H9 (cell line): ENCODE measurements around the gene MRPS23. TPM values are rescaled to one million over a fixed set of nuclear protein-coding genes. Genes with fewer than 3 reads are reported as not detected.

ENCODE experiments used
- DNase-seq: peaks from one replicate; pipeline ENCODE4 v3.0.0-alpha.2; 2017
- H2AFZ ChIP-seq: one replicate; pipeline ENCODE4 v1.6.1; 2013; ENCODE audit warnings: mild to moderate bottlenecking, low read length, control low read depth, moderate library complexity
- H2AK5ac ChIP-seq: 2 replicates; pipeline ENCODE4 v1.6.1; 2013; ENCODE audit warnings: low read length, control low read depth, mixed read lengths; ENCODE audit not compliant: insufficient read length
- H2BK120ac ChIP-seq: one replicate; pipeline ENCODE4 v1.6.1; 2013; ENCODE audit warnings: low read depth, mild to moderate bottlenecking, low read length, control low read depth, inconsistent platforms; ENCODE audit not compliant: poor library complexity, severe bottlenecking
- H2BK12ac ChIP-seq: 2 replicates; pipeline ENCODE4 v1.6.1; 2013; ENCODE audit warnings: low read length, control low read depth, mixed read lengths, low read depth; ENCODE audit not compliant: insufficient read length
- H2BK15ac ChIP-seq: 2 replicates; pipeline ENCODE4 v1.6.1; 2013; ENCODE audit warnings: low read depth, low read length, control low read depth
- H2BK20ac ChIP-seq: one replicate; pipeline ENCODE4 v1.6.1; 2013; ENCODE audit warnings: low read depth, mild to moderate bottlenecking, low read length, control low read depth, inconsistent platforms; ENCODE audit not compliant: poor library complexity, severe bottlenecking
- H2BK5ac ChIP-seq: 2 replicates; pipeline ENCODE4 v1.6.1; 2013; ENCODE audit warnings: low read length, control low read depth, mixed read lengths; ENCODE audit not compliant: insufficient read length
- H3K14ac ChIP-seq: 2 replicates; pipeline ENCODE4 v1.6.1; 2013; ENCODE audit warnings: low read length, control low read depth; ENCODE audit not compliant: insufficient read depth
- H3K18ac ChIP-seq: 2 replicates; pipeline ENCODE4 v1.6.1; 2013; ENCODE audit warnings: low read depth, mild to moderate bottlenecking, mixed read lengths, low read length, control low read depth; ENCODE audit not compliant: insufficient read length
- H3K23ac ChIP-seq: 2 replicates; pipeline ENCODE4 v1.6.1; 2013; ENCODE audit warnings: low read length, control low read depth, mixed read lengths, low read depth; ENCODE audit not compliant: insufficient read length
- H3K23me2 ChIP-seq: 2 replicates; pipeline ENCODE4 v1.6.1; 2013; ENCODE audit warnings: low read depth, mild to moderate bottlenecking, mixed read lengths, low read length, control low read depth; ENCODE audit not compliant: insufficient read length, poor library complexity, severe bottlenecking
- H3K27ac ChIP-seq: 2 replicates; pipeline ENCODE4 v1.5.1; 2013; ENCODE audit warnings: low read length, control low read depth, mixed read lengths, low read depth; ENCODE audit not compliant: insufficient read length
- H3K27me3 ChIP-seq: 2 replicates; pipeline ENCODE4 v1.6.1; 2013; ENCODE audit warnings: low read length, control low read depth, inconsistent platforms; ENCODE audit not compliant: insufficient read depth
- H3K4ac ChIP-seq: 2 replicates; pipeline ENCODE4 v1.6.1; 2013; ENCODE audit warnings: low read depth, mild to moderate bottlenecking, control low read depth, inconsistent platforms, low read length, moderate library complexity
- H3K4me1 ChIP-seq: 2 replicates; pipeline ENCODE4 v1.6.1; 2013; ENCODE audit warnings: low read length, control low read depth, inconsistent platforms; ENCODE audit not compliant: insufficient read depth
- H3K4me2 ChIP-seq: 2 replicates; pipeline ENCODE4 v1.6.1; 2013; ENCODE audit warnings: low read length, control low read depth, mixed read lengths; ENCODE audit not compliant: insufficient read length, insufficient read depth
- H3K56ac ChIP-seq: 2 replicates; pipeline ENCODE4 v1.6.1; 2013; ENCODE audit warnings: low read depth, mild to moderate bottlenecking, mixed read lengths, low read length, control low read depth; ENCODE audit not compliant: insufficient read length
- H3K79me1 ChIP-seq: 2 replicates; pipeline ENCODE4 v1.6.1; 2013; ENCODE audit warnings: low read depth, mild to moderate bottlenecking, moderate library complexity, low read length, control low read depth, inconsistent platforms; ENCODE audit not compliant: insufficient read depth, poor library complexity, severe bottlenecking
- H3K79me2 ChIP-seq: 2 replicates; pipeline ENCODE4 v1.6.1; 2013; ENCODE audit warnings: low read length, control low read depth, inconsistent platforms; ENCODE audit not compliant: insufficient read depth
- H3K9ac ChIP-seq: 2 replicates; pipeline ENCODE4 v1.6.1; 2013; ENCODE audit warnings: low read length, control low read depth, mixed read lengths; ENCODE audit not compliant: insufficient read length; ENCODE audit errors: extremely low read depth
- H3K9me3 ChIP-seq: one replicate; pipeline ENCODE4 v1.6.1; 2013; ENCODE audit warnings: low read depth, low read length, inconsistent platforms; ENCODE audit not compliant: control insufficient read depth
- H3T11ph ChIP-seq: one replicate; pipeline ENCODE4 v1.6.1; 2013; ENCODE audit warnings: mild to moderate bottlenecking, low read length, control low read depth, inconsistent platforms
- H4K20me1 ChIP-seq: one replicate; pipeline ENCODE4 v1.6.1; 2013; ENCODE audit not compliant: control insufficient read depth, insufficient read length, insufficient read depth
- H4K5ac ChIP-seq: 2 replicates; pipeline ENCODE4 v1.6.1; 2013; ENCODE audit warnings: low read depth, mild to moderate bottlenecking, mixed read lengths, low read length, control low read depth; ENCODE audit not compliant: insufficient read length
- H4K8ac ChIP-seq: replicated peaks from 2 replicates; pipeline ENCODE4 v1.6.1; 2013; ENCODE audit warnings: low read length, control low read depth, mixed read lengths, low read depth; ENCODE audit not compliant: insufficient read length
- H4K91ac ChIP-seq: 2 replicates; pipeline ENCODE4 v1.6.1; 2013; ENCODE audit warnings: low read depth, mild to moderate bottlenecking, moderate library complexity, mixed read lengths, low read length, control low read depth; ENCODE audit not compliant: insufficient read length
- H3K27ac Mint-ChIP-seq, 3 experiments: 2 replicates in 2 of 3; 3 replicates in 1 of 3; pipeline ENCODE4 v1.8.0; 2020 to 2021; ENCODE audit warnings: mixed read lengths in 3 of 3, mild to moderate bottlenecking in 1 of 3, moderate library complexity in 1 of 3
- H3K27me3 Mint-ChIP-seq: 2 replicates; pipeline ENCODE4 v1.8.0; 2021; ENCODE audit warnings: low read depth, mild to moderate bottlenecking, moderate library complexity, mixed read lengths
- H3K36me3 Mint-ChIP-seq, 3 experiments: 2 replicates in 2 of 3; 3 replicates in 1 of 3; pipeline ENCODE4 v1.8.0; 2020 to 2021; ENCODE audit warnings: low read depth in 3 of 3, mixed read lengths in 3 of 3; ENCODE audit not compliant: insufficient read depth in 1 of 3
- H3K4me1 Mint-ChIP-seq, 2 experiments: 2 replicates each; pipeline ENCODE4 v1.8.0; 2020; ENCODE audit warnings: mixed read lengths in 2 of 2
- H3K4me3 Mint-ChIP-seq, 2 experiments: 2 replicates in 1 of 2; 3 replicates in 1 of 2; pipeline ENCODE4 v1.8.0; 2020 to 2021; ENCODE audit warnings: mild to moderate bottlenecking in 2 of 2, mixed read lengths in 2 of 2, moderate library complexity in 1 of 2
- H3K9me3 Mint-ChIP-seq, 2 experiments: 2 replicates in 1 of 2; 3 replicates in 1 of 2; pipeline ENCODE4 v1.8.0; 2020; ENCODE audit warnings: mild to moderate bottlenecking in 2 of 2, mixed read lengths in 2 of 2, moderate library complexity in 1 of 2
- WGBS: extraction: QIAGEN DNeasy Blood & Tissue Kit; methylation state at CpG from one replicate; pipeline ENCODE4 v1.1.7; 2013; ENCODE audit warnings: missing lambda C conversion rate, low lambda C conversion rate, mixed read lengths; ENCODE audit not compliant: insufficient read length; ENCODE audit errors: extremely low coverage; 5-methylcytosine and 5-hydroxymethylcytosine counted together
- total RNA-seq: library from RNA; stranded (reverse); gene quantifications from 2 replicates; pipeline ENCODE4 v1.2.1, GENCODE V29; 2021
- TF ChIP-seq, protein P1 (sequence below): fragments of 200-600 bp; sonication (generic); conservative IDR thresholded peaks from 3 replicates; pipeline ENCODE4 v1.8.0; 2021; ENCODE audit warnings: antibody characterized with exemption, mild to moderate bottlenecking

MRPS23 gene
- total RNA-seq, 1 experiment from 2014 or later = 62.0 TPM

DNA sequence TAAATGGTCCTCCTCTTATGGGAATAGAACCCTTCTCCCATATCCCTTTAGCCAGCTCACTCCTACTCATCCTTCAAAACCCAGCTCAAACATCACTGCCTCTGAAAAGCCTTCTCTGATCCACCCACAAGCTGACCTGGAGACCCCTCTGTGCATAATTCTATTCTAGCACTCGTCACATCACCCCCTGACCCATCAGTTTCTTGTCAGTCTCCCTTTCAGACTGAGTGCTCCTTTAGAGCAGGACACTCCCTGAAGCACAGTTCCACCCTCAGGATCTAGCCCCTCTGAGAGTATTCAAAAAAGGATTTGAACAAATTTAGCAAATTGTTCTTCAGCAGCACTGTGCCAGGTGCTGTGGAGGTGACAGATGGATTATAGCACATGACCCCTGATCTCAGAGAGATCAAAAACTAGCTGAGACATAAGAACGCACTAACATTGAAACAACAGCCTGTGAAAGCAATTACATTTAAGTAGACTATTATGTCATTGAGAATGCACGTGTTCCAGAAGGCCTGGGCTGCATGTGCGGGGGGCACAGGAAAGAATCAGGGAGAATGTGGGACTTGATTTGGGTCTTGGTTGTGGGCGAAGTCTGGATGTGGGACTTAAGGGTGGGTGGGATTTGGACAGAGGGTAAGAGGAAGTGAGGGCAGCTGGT, 43.5 kb downstream of the MRPS23 start:
- Histone ChIP-seq H4K20me1 (no peaks in the 10 kb centered on the region), H2BK15ac (no peak overlapping the region), H2BK5ac (no peak overlapping the region), H3K56ac (no peak overlapping the region), H3K27me3 (no peaks in the 10 kb centered on the region), H3K79me1 (no peaks in the 10 kb centered on the region), H4K5ac (no peak overlapping the region), H3K9ac (no peak overlapping the region), H3K23me2 (no peaks in the 10 kb centered on the region), H3K4me2 (no peak overlapping the region), H2BK12ac (no peak overlapping the region), H3K27ac (no peak overlapping the region), H3K79me2 (no peaks in the 10 kb centered on the region), H3T11ph (no peak overlapping the region), H3K14ac (no peak overlapping the region), H2BK120ac (no peak overlapping the region), H2AK5ac (no peak overlapping the region), H3K4ac (no peak overlapping the region), H3K4me1 (peaks cover 3% of the 10 kb centered on the region; the same call in 1 of the 2 replicates), H3K23ac (no peak overlapping the region), H2BK20ac (no peak overlapping the region), H4K8ac (no peak overlapping the region), H4K91ac (no peak overlapping the region), H2AFZ (no peak overlapping the region), H3K18ac (no peak overlapping the region), H3K9me3 (no peaks in the 10 kb centered on the region)
- peaks cover 6 to 8% of the 10 kb centered on the region in 2 experiments for H3K9me3 Mint-ChIP-seq
- peaks cover 29% of the 10 kb centered on the region for H3K27me3 Mint-ChIP-seq
- peak; percentile 14 for DNase-seq
- no CpG with 5 or more reads among the region's 5 CpGs for WGBS
- TF ChIP-seq, protein P1, sequence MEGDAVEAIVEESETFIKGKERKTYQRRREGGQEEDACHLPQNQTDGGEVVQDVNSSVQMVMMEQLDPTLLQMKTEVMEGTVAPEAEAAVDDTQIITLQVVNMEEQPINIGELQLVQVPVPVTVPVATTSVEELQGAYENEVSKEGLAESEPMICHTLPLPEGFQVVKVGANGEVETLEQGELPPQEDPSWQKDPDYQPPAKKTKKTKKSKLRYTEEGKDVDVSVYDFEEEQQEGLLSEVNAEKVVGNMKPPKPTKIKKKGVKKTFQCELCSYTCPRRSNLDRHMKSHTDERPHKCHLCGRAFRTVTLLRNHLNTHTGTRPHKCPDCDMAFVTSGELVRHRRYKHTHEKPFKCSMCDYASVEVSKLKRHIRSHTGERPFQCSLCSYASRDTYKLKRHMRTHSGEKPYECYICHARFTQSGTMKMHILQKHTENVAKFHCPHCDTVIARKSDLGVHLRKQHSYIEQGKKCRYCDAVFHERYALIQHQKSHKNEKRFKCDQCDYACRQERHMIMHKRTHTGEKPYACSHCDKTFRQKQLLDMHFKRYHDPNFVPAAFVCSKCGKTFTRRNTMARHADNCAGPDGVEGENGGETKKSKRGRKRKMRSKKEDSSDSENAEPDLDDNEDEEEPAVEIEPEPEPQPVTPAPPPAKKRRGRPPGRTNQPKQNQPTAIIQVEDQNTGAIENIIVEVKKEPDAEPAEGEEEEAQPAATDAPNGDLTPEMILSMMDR = no peak
- H3K36me3 Mint-ChIP-seq = peaks cover 2 to 7% (median 2%) of the 10 kb centered on the region in 3 experiments; a peak in 3 of 7 replicates
- H3K27ac Mint-ChIP-seq = no peak overlapping the region
- peaks cover 11 to 29% of the 10 kb centered on the region in 2 experiments for H3K4me1 Mint-ChIP-seq
- H3K4me3 Mint-ChIP-seq = no peak overlapping the region
